B cell (primary cell): Measurements from ENCODE around the gene MBNL2. TPM values are rescaled to one million over a fixed set of nuclear protein-coding genes. Genes with fewer than 3 reads are reported as not detected.

Source experiments
- ATAC-seq: fragments of 200-7000 bp; cut with Tn5 transposase; one replicate; pipeline ENCODE4 v1.10.0; 2021; ENCODE audit warnings: low read depth, mild to moderate bottlenecking, moderate number of reproducible peaks, moderate library complexity
- CTCF ChIA-PET: fragments of 350-600 bp; sonication (Branson Sonifier 250); formaldehyde crosslinking; loops from one replicate; lab custom pipeline; 2021; ENCODE audit warnings: antibody characterized with exemption, inconsistent platforms; lab: Charles Lee
- POLR2A ChIA-PET: fragments of 350-600 bp; sonication (Branson Sonifier 250); formaldehyde crosslinking; loops from one replicate; lab custom pipeline; 2021; ENCODE audit warnings: antibody characterized with exemption; lab: Charles Lee
- DNase-seq: peaks from one replicate; pipeline ENCODE4 v3.0.0; 2013
- H2AFZ ChIP-seq: 2 replicates; pipeline ENCODE4 v1.6.1; 2012; ENCODE audit warnings: mild to moderate bottlenecking, low read depth, low read length; ENCODE audit not compliant: insufficient read depth, poor library complexity, severe bottlenecking
- H3K27ac ChIP-seq, 2 donors: 1 replicate in 1 of 2; 2 replicates in 1 of 2; pipeline ENCODE4 v1.5.1; 2012 to 2013; ENCODE audit warnings: low read length in 2 of 2, mild to moderate bottlenecking in 2 of 2, moderate library complexity in 1 of 2
- H3K27me3 ChIP-seq, 4 experiments: fragments of 200-600 bp in 1 of 4; sonication (generic) in 1 of 4; replicated peaks in 1 of 4; 1 replicate in 2 of 4; 2 replicates in 2 of 4; pipeline versions ENCODE4 v1.6.1 to v1.7.0; 2013 to 2016; ENCODE audit warnings: low read length in 3 of 4, mild to moderate bottlenecking in 2 of 4, mixed read lengths in 1 of 4, moderate library complexity in 1 of 4; ENCODE audit not compliant: insufficient read depth in 4 of 4, control insufficient read depth in 3 of 4; ENCODE audit errors: control extremely low read depth in 1 of 4
- H3K36me3 ChIP-seq, 2 experiments: replicated peaks in 1 of 2; 1 replicate in 1 of 2; 2 replicates in 1 of 2; pipeline versions ENCODE4 v1.6.1 to v1.7.1; 2013; ENCODE audit warnings: low read length in 1 of 2; ENCODE audit not compliant: insufficient read depth in 2 of 2, control insufficient read depth in 1 of 2; ENCODE audit errors: control extremely low read depth in 1 of 2, extremely low read depth in 1 of 2
- H3K4me1 ChIP-seq, 2 donors: fragments of 200-600 bp in 1 of 2; sonication (generic) in 1 of 2; 1 replicate in 1 of 2; 2 replicates in 1 of 2; pipeline versions ENCODE4 v1.5.1 to v1.6.1; 2013 to 2017; ENCODE audit warnings: low read length in 2 of 2; ENCODE audit not compliant: control insufficient read depth in 2 of 2, insufficient read depth in 2 of 2
- H3K4me2 ChIP-seq: replicated peaks from 2 replicates; pipeline ENCODE3; 2012; ENCODE audit warnings: mild to moderate bottlenecking, low read depth, low read length; ENCODE audit not compliant: poor library complexity, severe bottlenecking
- H3K4me3 ChIP-seq, 5 experiments: fragments of 200-600 bp in 1 of 5; sonication (generic) in 1 of 5; 1 replicate in 3 of 5; 2 replicates in 2 of 5; pipeline versions ENCODE4 v1.5.1 to v1.7.0; 2011 to 2016; ENCODE audit warnings: low read length in 4 of 5, mild to moderate bottlenecking in 4 of 5, low read depth in 2 of 5, control low read depth in 1 of 5, moderate library complexity in 1 of 5; ENCODE audit not compliant: insufficient read depth in 1 of 5; ENCODE audit errors: control extremely low read depth in 1 of 5, extremely low read depth in 1 of 5
- H3K79me2 ChIP-seq: fragments of 200-600 bp; sonication (generic); one replicate; pipeline ENCODE4 v1.6.0; 2016; ENCODE audit warnings: low read length; ENCODE audit not compliant: control insufficient read depth, insufficient read depth
- H3K9ac ChIP-seq: fragments of 200-600 bp; sonication (generic); 2 replicates; pipeline ENCODE4 v1.6.1; 2017; ENCODE audit warnings: mild to moderate bottlenecking, low read length, moderate library complexity
- H3K9me3 ChIP-seq, 3 donors: one replicate each; pipeline versions ENCODE4 v1.6.1 to v1.7.1; 2013; ENCODE audit warnings: low read length in 2 of 3; ENCODE audit not compliant: control insufficient read depth in 2 of 3, insufficient read depth in 1 of 3; ENCODE audit errors: control extremely low read depth in 1 of 3
- H4K20me1 ChIP-seq: 2 replicates; pipeline ENCODE4 v1.6.0; 2012; ENCODE audit warnings: mild to moderate bottlenecking, low read length; ENCODE audit not compliant: insufficient read depth, control insufficient read depth, poor library complexity, severe bottlenecking
- H3K27ac Mint-ChIP-seq: one replicate; pipeline ENCODE4 v1.8.0; 2021; ENCODE audit warnings: mixed read lengths
- H3K27me3 Mint-ChIP-seq: one replicate; pipeline ENCODE4 v1.8.0; 2021; ENCODE audit warnings: mixed read lengths
- H3K4me1 Mint-ChIP-seq: one replicate; pipeline ENCODE4 v1.8.0; 2021; ENCODE audit warnings: mixed read lengths
- H3K4me3 Mint-ChIP-seq: one replicate; pipeline ENCODE4 v1.8.0; 2021; ENCODE audit warnings: mixed read lengths
- H3K9me3 Mint-ChIP-seq: one replicate; pipeline ENCODE4 v1.8.0; 2022; ENCODE audit warnings: mixed read lengths; ENCODE audit not compliant: insufficient read depth
- CTCF ChIP-seq: fragments of 200-600 bp; IDR thresholded peaks from one replicate; pipeline ENCODE4 v1.8.0; 2022; ENCODE audit warnings: antibody characterized with exemption, mild to moderate bottlenecking
- EZH2 ChIP-seq: IDR thresholded peaks from 2 replicates; pipeline ENCODE4 v1.6.1; 2012; ENCODE audit warnings: borderline replicate concordance, low read depth, mild to moderate bottlenecking, moderate library complexity, low read length; ENCODE audit not compliant: insufficient read depth, poor library complexity, severe bottlenecking
- WGBS: methylation state at CpG from one replicate; pipeline ENCODE4 v1.1.5; 2013; ENCODE audit warnings: missing lambda C conversion rate; ENCODE audit not compliant: insufficient coverage; 5-methylcytosine and 5-hydroxymethylcytosine counted together
- intact Hi-C: fragments of 100-400 bp; cut with micrococcal nuclease; formaldehyde crosslinking; loops from one replicate; pipeline ENCODE4 v1.10.0; 2022
- polyA plus RNA-seq: library from polyadenylated mRNA; depleted of rRNA; stranded (reverse); fragments of >200 nt; gene quantifications from 2 replicates; pipeline ENCODE4 v1.2.3, GENCODE V29; 2012
- total RNA-seq, 2 donors: library from RNA; stranded (reverse); fragments of 120-200 nt in 1 of 2; gene quantifications; 1 replicate in 1 of 2; 2 replicates in 1 of 2; pipeline versions ENCODE4 v1.2.3 to v1.2.4, GENCODE V29; 2013 to 2022

Gene MBNL2
- total and polyA plus RNA-seq, 2 donors (not counting 1 experiment from before 2014, with no cell fraction given): 6.9 to 50.1 TPM

- H3K4me1 ChIP-seq: no peaks in the 10 kb centered on the region
- Mint-ChIP-seq H3K4me3 (no peak overlapping the region), H3K9me3 (peaks cover 3% of the 10 kb centered on the region), H3K27me3 (peaks cover 41% of the 10 kb centered on the region), H3K4me1 (no peaks in the 10 kb centered on the region), H3K27ac (no peak overlapping the region)
- WGBS: 81% methylated on average over 2 of the region's 2 CpGs
- no peak overlapping the region for H2AFZ ChIP-seq
- ATAC-seq: no peak
- intact Hi-C loops: no loop called here
- no peak overlapping the region for H3K27ac ChIP-seq
- H3K27me3 ChIP-seq: peaks cover 0 to 16% (median 3%) of the 10 kb centered on the region in 4 experiments
- TF ChIP-seq EZH2: no peak
- no peak for TF ChIP-seq CTCF
- H3K79me2 ChIP-seq: no peaks in the 10 kb centered on the region
- no peak overlapping the region for H3K4me2 ChIP-seq
- no peaks in the 10 kb centered on the region for H4K20me1 ChIP-seq
- no peak overlapping the region for H3K9ac ChIP-seq
- H3K9me3 ChIP-seq: peaks cover 0 to 6% (median 0%) of the 10 kb centered on the region in 3 donors
- POLR2A ChIA-PET: no interaction called here
- no peaks in the 10 kb centered on the region for H3K36me3 ChIP-seq
- no peak overlapping the region for H3K4me3 ChIP-seq
- no peak for DNase-seq
- CTCF ChIA-PET: no interaction called here
Measured at GRCh38 chr13:97179501-97179900, 42.6 kb upstream of the MBNL2 start.

GRCh38 chr13:97182111-97182890 is 39.8 kb upstream of the MBNL2 start:
- Mint-ChIP-seq H3K27ac (no peak overlapping the region), H3K9me3 (no peaks in the 10 kb centered on the region), H3K27me3 (peaks cover 34% of the 10 kb centered on the region), H3K4me1 (no peaks in the 10 kb centered on the region), H3K4me3 (no peak overlapping the region)
- WGBS: 86% methylated on average over 1 of the region's 6 CpGs
- no peak overlapping the region for H3K4me3 ChIP-seq
- H3K27ac ChIP-seq: no peak overlapping the region
- no peak for TF ChIP-seq CTCF
- no peak for TF ChIP-seq EZH2
- H3K79me2 ChIP-seq: no peaks in the 10 kb centered on the region
- H3K9me3 ChIP-seq: peaks cover 0 to 3% (median 0%) of the 10 kb centered on the region in 3 donors
- no peak overlapping the region for H3K9ac ChIP-seq
- H3K36me3 ChIP-seq: no peaks in the 10 kb centered on the region
- H4K20me1 ChIP-seq: no peaks in the 10 kb centered on the region
- POLR2A ChIA-PET: no interaction called here
- no peak overlapping the region for H3K4me2 ChIP-seq
- CTCF ChIA-PET: interaction anchor here (0.6 kb wide), 1 partner anchor 11 kb away, joined by 3 read pairs; no protein-coding TSS in a partner anchor
- DNase-seq (no peak), ATAC-seq (no peak)
- H3K4me1 ChIP-seq: no peaks in the 10 kb centered on the region
- peaks cover 0 to 9% (median 4%) of the 10 kb centered on the region in 4 experiments for H3K27me3 ChIP-seq
- no peak overlapping the region for H2AFZ ChIP-seq
- intact Hi-C loops: no loop called here
